HG02870 (cell line): ENCODE measurements around the gene KRT74.

Experiments used
- ATAC-seq: cut with Tn5 transposase; IDR thresholded peaks from one replicate; pipeline ENCODE4 v1.9.1; 2021; ENCODE audit warnings: mild to moderate bottlenecking, moderate library complexity; ENCODE audit not compliant: unreplicated experiment

The KRT74 gene

GRCh38 chr12:52522346-52523011 lies 51.2 kb downstream of the KRT74 start:
- no peak for ATAC-seq

- ATAC-seq, result no peak
These were observed 51.9 kb downstream of the KRT74 start for GRCh38 chr12:52521568-52522266.

GRCh38 chr12:52521175-52521567 lies 52.5 kb downstream of the KRT74 start:
- ATAC-seq, result no peak

- ATAC-seq, result no peak
These were observed 53.6 kb downstream of the KRT74 start, which contains the start of gene KRT5 for GRCh38 chr12:52519826-52520662. TSS of gene KRT5 (minus strand) at chr12:52520394. CDS start at chr12:52520296, 98 bp downstream.

- no peak for ATAC-seq
These were observed 54.3 kb downstream of the KRT74 start for GRCh38 chr12:52519387-52519703.

- no peak for ATAC-seq
These were observed 54.9 kb downstream of the KRT74 start for GRCh38 chr12:52518574-52519386.

GRCh38 chr12:52517888-52518287 lies 55.8 kb downstream of the KRT74 start:
- no peak for ATAC-seq

- no peak for ATAC-seq
These were observed 56.4 kb downstream of the KRT74 start for GRCh38 chr12:52517005-52517835.

GRCh38 chr12:52515927-52516831 lies 57.5 kb downstream of the KRT74 start:
- no peak for ATAC-seq
